NCI-H524 treated with DMSO at 0.1 percent for 48 hours (cell line): ENCODE data around the gene FAAH.

ENCODE experiments used
- DNase-seq: peaks from one replicate; lab custom pipeline; 2025; lab: John Stamatoyannopoulos, UW

Gene FAAH

GRCh38 chr1:46422261-46422871 lies 28.2 kb downstream of the FAAH start:
- DNase-seq, result no peak

GRCh38 chr1:46423574-46424240 lies 29.6 kb downstream of the FAAH start:
- no peak for DNase-seq

- no peak for DNase-seq
Measured at GRCh38 chr1:46424730-46425129, 30.6 kb downstream of the FAAH start.

- no peak for DNase-seq
Measured at GRCh38 chr1:46425726-46426125, 31.6 kb downstream of the FAAH start.

DNA sequence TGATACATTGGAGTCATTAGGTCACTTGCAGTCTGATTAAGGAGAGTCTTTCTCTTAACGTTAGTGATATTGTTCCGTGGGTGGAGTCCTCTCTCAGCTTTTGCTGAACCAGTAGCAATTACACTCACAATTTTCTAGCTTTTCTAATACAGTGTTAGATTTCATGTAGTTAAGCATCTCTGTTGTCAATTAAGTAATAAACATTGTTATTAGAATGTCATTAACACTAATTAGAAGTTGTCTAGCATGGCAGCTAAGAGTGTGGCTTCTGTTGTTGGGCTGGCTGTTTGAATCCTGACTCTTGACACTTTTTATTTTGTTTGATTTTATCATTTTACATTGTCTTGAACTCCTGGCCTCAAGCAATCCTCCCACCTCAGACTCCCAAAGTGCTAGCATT lies 33.4 kb downstream of the FAAH start:
- no peak for DNase-seq

DNA sequence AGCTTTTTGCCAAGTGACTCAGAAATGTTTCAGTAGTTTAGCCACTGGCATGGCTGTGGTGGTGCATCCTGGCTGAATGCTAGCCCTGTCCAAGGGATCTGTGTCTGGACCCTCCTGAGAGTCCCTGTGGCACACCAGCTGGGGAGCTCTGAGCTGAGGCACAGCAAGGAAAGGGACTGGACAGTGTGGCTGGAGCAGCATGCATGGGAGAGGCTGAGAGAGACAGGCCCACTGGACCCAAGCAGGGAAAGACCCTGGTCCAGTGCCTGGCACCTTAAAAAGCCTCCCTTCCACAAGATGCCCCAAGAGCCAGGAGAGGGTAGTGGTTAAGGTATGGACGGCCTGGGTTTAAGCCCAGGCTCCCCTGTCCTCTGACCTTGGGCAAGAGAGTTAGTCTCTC lies 35.3 kb downstream of the FAAH start:
- DNase-seq, result no peak

GRCh38 chr1:46431695-46432094 lies 37.6 kb downstream of the FAAH start:
- DNase-seq, result no peak

GRCh38 chr1:46432781-46433327 lies 38.7 kb downstream of the FAAH start:
- no peak for DNase-seq

- DNase-seq, result no peak
Measured at GRCh38 chr1:46434358-46434757, 40.2 kb downstream of the FAAH start.

DNA sequence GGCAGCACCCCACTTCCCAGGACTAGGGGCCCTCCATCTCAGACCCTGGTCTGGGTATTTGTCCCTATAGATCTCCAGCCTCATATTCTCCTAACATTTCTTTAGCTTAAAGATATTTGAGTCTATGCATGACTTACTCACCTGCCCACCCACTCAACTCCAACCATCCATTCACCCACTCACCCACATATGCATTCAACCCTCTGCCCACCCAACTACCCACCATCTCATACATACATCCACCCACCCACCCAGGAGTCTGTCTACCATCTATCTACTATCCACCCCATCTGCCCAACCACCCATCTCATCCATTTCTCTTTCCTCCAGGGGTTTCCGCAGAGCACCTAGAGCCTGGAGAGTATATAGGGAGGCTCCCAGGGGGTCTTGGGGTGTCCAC lies 42.7 kb downstream of the FAAH start:
- DNase-seq, result no peak

DNA sequence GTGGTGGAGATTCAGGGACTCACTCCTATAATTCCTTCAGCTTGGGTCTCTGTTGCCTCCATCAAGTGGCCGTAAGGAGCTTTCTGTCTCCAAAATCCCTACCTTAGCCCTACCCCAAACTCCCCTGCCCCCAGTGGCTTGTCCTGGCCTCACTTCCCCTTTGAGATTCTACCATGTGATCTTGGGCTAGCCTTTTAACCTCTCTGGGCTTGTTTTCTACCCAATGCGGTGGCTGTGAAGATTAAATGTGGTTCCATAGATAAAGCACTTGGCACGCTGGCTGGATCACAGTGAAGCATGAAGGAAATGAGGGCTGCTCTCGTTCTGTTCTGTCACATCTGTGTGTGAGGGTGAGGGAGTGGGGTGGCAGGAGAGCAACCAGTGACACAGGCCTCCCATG lies 43.6 kb downstream of the FAAH start:
- DNase-seq, result no peak

- no peak for DNase-seq
Measured at GRCh38 chr1:46438346-46438745, 44.2 kb downstream of the FAAH start.

DNA sequence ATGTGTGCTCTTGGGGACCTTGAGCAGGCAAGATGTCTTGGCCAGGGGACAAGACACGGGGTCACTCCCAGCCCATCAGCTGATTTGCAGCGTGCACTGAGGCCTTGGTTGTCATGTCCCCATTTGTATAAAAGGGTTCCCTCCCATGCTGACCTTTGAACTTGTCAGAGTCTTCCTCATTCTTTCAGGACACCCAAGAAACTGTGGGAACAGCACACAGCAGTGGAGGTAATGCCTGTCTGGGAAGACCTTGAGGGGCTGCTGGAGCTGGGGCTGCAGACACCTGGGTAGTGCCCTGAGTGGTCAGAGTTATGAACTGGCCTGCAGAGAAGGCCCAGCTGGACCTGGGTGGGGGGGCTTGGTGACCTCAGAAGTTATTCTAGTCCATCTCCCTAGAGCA lies 46.4 kb downstream of the FAAH start:
- DNase-seq, result no peak

DNA sequence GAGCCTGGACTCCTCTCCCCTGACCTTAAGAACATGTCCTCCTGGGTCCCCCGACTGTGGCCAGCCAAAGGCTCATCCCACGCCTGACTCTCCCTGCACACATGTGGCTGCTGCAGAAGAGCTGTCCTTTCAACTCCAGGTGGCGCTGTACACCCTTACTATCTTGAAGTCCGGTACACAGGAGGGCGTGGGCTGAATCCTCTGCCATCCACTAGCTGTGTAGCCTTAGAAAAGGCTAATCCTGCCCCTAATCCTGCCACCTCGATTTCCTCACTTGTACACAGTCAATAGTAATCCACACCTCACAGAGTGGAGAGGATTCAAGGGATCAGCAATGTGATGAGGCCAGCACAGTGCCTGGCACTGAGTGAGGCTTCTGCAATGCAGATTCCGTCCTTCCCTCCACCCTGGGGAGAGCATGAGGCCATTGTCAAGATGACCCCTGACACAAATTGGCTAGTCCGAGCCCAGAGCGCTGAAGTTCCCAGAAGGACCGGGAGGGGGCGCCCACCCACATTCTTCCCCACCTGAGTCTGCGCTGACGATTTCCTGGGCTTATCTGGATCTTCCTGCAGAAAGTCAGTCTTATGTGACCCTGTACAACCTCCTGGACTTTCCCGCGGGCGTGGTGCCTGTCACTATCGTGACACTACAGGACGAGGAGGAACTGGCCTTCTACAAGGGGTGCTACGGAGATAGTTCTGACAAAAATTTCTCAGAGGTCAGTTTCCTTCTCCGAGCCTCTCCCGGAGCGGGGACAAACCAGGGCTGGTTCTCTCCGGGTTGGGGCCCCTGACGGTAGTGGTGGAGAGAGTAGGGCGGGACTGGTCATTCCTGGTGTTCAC lies 48.4 kb downstream of the FAAH start:
- DNase-seq, result peak; percentile 46

GRCh38 chr1:46444466-46444865 lies 50.3 kb downstream of the FAAH start:
- DNase-seq, result no peak

GRCh38 chr1:46445773-46446256 lies 51.7 kb downstream of the FAAH start:
- no peak for DNase-seq

- no peak for DNase-seq
Measured at GRCh38 chr1:46446646-46447498, 52.8 kb downstream of the FAAH start.

DNA sequence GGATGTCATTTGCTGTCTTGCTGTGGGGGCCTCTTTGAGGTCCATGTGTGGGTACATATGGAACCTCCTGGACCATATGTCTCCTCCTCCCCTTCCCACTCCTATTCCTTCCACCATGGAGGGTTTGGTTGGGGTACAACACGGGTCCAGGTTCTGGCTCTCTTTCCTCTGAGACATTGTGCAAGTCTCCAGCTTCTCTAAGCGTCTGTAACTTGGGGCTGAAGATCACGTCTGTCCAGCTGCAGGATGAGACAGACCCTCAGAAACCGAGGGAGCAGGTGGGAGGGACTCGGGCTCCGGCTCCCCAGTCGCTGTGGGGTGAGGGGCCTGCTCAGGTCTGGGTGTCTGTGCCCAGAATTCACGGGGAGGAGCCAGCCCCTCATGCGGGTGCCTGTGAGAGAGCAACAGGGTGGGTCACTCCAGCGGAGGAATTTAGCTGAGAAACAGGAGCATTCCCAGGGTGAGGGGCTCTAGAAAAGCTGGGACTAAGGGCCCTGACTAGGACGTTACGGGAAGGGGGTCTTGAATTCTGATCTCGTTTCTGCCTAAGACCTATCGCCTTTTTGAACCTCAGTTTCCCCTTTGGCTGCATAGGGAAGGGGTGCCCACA lies 53.5 kb downstream of the FAAH start:
- no peak for DNase-seq

GRCh38 chr1:46448109-46448911 lies 54.2 kb downstream of the FAAH start:
- no peak for DNase-seq
